ENCODE results near the gene SIRPA.

DNA sequence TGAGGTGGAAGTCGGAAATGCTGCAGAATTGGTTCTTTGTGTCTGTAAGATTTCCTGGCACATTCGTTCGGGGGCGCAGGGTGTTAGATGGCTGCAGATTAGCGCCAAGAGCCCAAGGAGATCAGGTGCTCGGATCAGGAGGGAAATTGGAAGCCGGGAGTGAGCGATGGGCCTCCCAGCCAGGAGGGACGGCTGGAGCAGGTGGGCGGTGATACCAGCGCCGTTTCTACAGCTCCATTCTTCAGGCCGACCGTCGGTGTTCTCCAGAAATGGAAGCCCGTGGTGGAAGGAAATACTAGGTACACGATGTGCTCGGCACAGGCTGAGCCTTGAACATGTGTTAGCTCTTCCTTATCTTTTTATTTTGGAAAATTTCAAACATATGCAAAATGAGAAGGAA, 6.5 kb downstream of the SIRPA start:
- TF ChIP-seq POLR2A (IDR thresholded peaks at IDR 0.05; ENCODE audit: low read length) (no peak), GATA1 (IDR thresholded peaks at IDR 0.05; ENCODE audit: low read depth, low read length) (no peak)

Data from erythroblast (primary cell).